OCI-LY1 (cell line): ENCODE results near the gene NMT1.

ENCODE experiments used
- H2AFZ ChIP-seq: fragments of 200-600 bp; sonication (generic), shearing (Covaris generic); 2 replicates; pipeline ENCODE4 v1.6.0; 2014; ENCODE audit warnings: antibody characterized with exemption, mild to moderate bottlenecking, low read length
- H3F3A ChIP-seq: fragments of 200-600 bp; sonication (generic), shearing (Covaris generic); 2 replicates; pipeline ENCODE4 v1.6.0; 2014; ENCODE audit warnings: mild to moderate bottlenecking, antibody characterized with exemption, low read length, moderate library complexity; ENCODE audit not compliant: insufficient read depth
- H3K27ac ChIP-seq: fragments of 200-600 bp; sonication (generic); 2 replicates; pipeline ENCODE4 v1.5.1; 2014; ENCODE audit warnings: low read length, mixed run types, mild to moderate bottlenecking, low read depth; ENCODE audit not compliant: poor library complexity, severe bottlenecking
- H3K27me3 ChIP-seq: fragments of 200-600 bp; sonication (generic); 2 replicates; pipeline ENCODE4 v1.6.0; 2014; ENCODE audit warnings: antibody characterized with exemption, mild to moderate bottlenecking, low read length, moderate library complexity; ENCODE audit not compliant: insufficient read depth
- H3K36me3 ChIP-seq: fragments of 200-600 bp; sonication (generic); 2 replicates; pipeline ENCODE4 v1.6.1; 2014; ENCODE audit warnings: mild to moderate bottlenecking, antibody characterized with exemption, low read length, moderate library complexity, mixed read lengths; ENCODE audit not compliant: insufficient read depth
- H3K4me1 ChIP-seq: fragments of 200-600 bp; sonication (generic); 2 replicates; pipeline ENCODE4 v1.5.1; 2014; ENCODE audit warnings: mild to moderate bottlenecking, low read length, moderate library complexity; ENCODE audit not compliant: insufficient read depth, severe bottlenecking
- H3K4me2 ChIP-seq: fragments of 200-600 bp; sonication (generic), shearing (Covaris generic); 2 replicates; pipeline ENCODE4 v1.6.1; 2014; ENCODE audit warnings: low read length
- H3K4me3 ChIP-seq: fragments of 200-600 bp; sonication (generic); 2 replicates; pipeline ENCODE4 v1.5.1; 2014; ENCODE audit warnings: low read length, low read depth, mild to moderate bottlenecking, mixed read lengths; ENCODE audit not compliant: poor library complexity, severe bottlenecking
- H3K79me2 ChIP-seq: fragments of 200-600 bp; shearing (Covaris generic); 2 replicates; pipeline ENCODE4 v1.6.1; 2016; ENCODE audit warnings: mixed run types, low read length, mixed read lengths; ENCODE audit not compliant: insufficient read depth
- H3K9ac ChIP-seq: fragments of 200-600 bp; sonication (generic), shearing (Covaris generic); 2 replicates; pipeline ENCODE4 v1.6.1; 2014; ENCODE audit warnings: mild to moderate bottlenecking, low read length, mixed read lengths
- H3K9me2 ChIP-seq: fragments of 200-600 bp; sonication (generic), shearing (Covaris generic); 2 replicates; pipeline ENCODE4 v1.6.1; 2014; ENCODE audit warnings: low read depth, mild to moderate bottlenecking, low read length, mixed read lengths
- H3K9me3 ChIP-seq: fragments of 200-600 bp; shearing (Covaris generic); 2 replicates; pipeline ENCODE4 v1.6.1; 2014; ENCODE audit warnings: low read length, mixed read lengths
- H4K20me1 ChIP-seq: fragments of 200-600 bp; sonication (generic), shearing (Covaris generic); 2 replicates; pipeline ENCODE4 v1.6.0; 2016; ENCODE audit warnings: mild to moderate bottlenecking, low read length; ENCODE audit not compliant: insufficient read depth
- EZH2 ChIP-seq: fragments of 200-600 bp; sonication (generic), shearing (Covaris generic); IDR thresholded peaks from 2 replicates; pipeline ENCODE4 v1.8.0; 2017; ENCODE audit warnings: borderline replicate concordance, mixed run types, mild to moderate bottlenecking, antibody characterized with exemption, low read length, moderate library complexity, mixed read lengths
- TF ChIP-seq, protein P1 (sequence below): fragments of 200-600 bp; sonication (generic), shearing (Covaris generic); IDR thresholded peaks from 2 replicates; pipeline ENCODE4 v1.5.1; 2017; ENCODE audit warnings: mild to moderate bottlenecking, antibody characterized with exemption, low read length, moderate library complexity, mixed read lengths

NMT1 gene

GRCh38 chr17:45118691-45119090, 57.6 kb downstream of the NMT1 start:
- TF ChIP-seq, protein P1, sequence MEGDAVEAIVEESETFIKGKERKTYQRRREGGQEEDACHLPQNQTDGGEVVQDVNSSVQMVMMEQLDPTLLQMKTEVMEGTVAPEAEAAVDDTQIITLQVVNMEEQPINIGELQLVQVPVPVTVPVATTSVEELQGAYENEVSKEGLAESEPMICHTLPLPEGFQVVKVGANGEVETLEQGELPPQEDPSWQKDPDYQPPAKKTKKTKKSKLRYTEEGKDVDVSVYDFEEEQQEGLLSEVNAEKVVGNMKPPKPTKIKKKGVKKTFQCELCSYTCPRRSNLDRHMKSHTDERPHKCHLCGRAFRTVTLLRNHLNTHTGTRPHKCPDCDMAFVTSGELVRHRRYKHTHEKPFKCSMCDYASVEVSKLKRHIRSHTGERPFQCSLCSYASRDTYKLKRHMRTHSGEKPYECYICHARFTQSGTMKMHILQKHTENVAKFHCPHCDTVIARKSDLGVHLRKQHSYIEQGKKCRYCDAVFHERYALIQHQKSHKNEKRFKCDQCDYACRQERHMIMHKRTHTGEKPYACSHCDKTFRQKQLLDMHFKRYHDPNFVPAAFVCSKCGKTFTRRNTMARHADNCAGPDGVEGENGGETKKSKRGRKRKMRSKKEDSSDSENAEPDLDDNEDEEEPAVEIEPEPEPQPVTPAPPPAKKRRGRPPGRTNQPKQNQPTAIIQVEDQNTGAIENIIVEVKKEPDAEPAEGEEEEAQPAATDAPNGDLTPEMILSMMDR, result no peak
- TF ChIP-seq EZH2, result no peak
- no peaks in the 10 kb centered on the region for H3K79me2 ChIP-seq
- H3K9ac ChIP-seq, result no peak overlapping the region
- H3F3A ChIP-seq, result no peaks in the 10 kb centered on the region
- no peaks in the 10 kb centered on the region for H4K20me1 ChIP-seq
- no peaks in the 10 kb centered on the region for H3K4me1 ChIP-seq
- no peaks in the 10 kb centered on the region for H3K9me2 ChIP-seq
- H2AFZ ChIP-seq, result no peak overlapping the region
- no peak overlapping the region for H3K4me3 ChIP-seq
- H3K27me3 ChIP-seq, result peaks cover 12% of the 10 kb centered on the region; the same call in 1 of the 2 replicates
- no peak overlapping the region for H3K4me2 ChIP-seq
- no peak overlapping the region for H3K27ac ChIP-seq
- no peaks in the 10 kb centered on the region for H3K9me3 ChIP-seq
- H3K36me3 ChIP-seq, result no peaks in the 10 kb centered on the region

DNA sequence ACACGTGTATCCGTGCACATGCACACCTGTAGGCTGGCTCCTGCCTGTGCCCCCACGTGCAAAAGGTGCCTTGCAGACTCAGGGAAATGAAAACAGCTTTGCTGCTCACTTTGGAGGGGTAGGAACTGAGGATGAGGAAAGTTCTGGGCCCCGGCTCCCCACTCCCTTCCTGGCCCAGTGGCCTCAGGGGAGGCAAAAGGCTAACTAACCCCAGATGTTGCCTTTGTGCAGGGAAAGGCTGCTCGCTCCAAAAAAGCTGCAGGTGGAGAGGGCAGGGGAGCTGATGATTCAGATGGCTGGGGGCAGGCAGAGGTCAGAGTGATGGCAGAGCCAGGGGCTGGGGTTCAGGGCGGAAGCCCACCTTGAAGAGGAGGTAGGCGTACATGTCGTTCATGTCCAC, 58.8 kb downstream of the NMT1 start:
- H3K9me3 ChIP-seq, result no peaks in the 10 kb centered on the region
- H3K9me2 ChIP-seq, result no peaks in the 10 kb centered on the region
- no peaks in the 10 kb centered on the region for H3F3A ChIP-seq
- no peak overlapping the region for H3K4me2 ChIP-seq
- H3K9ac ChIP-seq, result no peak overlapping the region
- peaks cover 12% of the 10 kb centered on the region; the same call in 1 of the 2 replicates for H3K27me3 ChIP-seq
- H3K4me1 ChIP-seq, result no peaks in the 10 kb centered on the region
- H3K4me3 ChIP-seq, result no peak overlapping the region
- TF ChIP-seq, protein P1, result no peak
- TF ChIP-seq EZH2, result no peak
- H2AFZ ChIP-seq, result no peak overlapping the region
- no peaks in the 10 kb centered on the region for H3K36me3 ChIP-seq
- H3K27ac ChIP-seq, result no peak overlapping the region
- no peaks in the 10 kb centered on the region for H3K79me2 ChIP-seq
- H4K20me1 ChIP-seq, result no peaks in the 10 kb centered on the region

- Histone ChIP-seq H3K27me3 (peaks cover 12% of the 10 kb centered on the region; the same call in 1 of the 2 replicates), H3K36me3 (no peaks in the 10 kb centered on the region), H3K4me2 (no peak overlapping the region), H3K79me2 (no peaks in the 10 kb centered on the region), H3K9me3 (no peaks in the 10 kb centered on the region), H3K27ac (no peak overlapping the region), H3F3A (no peaks in the 10 kb centered on the region), H3K9me2 (no peaks in the 10 kb centered on the region), H4K20me1 (no peaks in the 10 kb centered on the region), H3K4me1 (no peaks in the 10 kb centered on the region), H3K9ac (no peak overlapping the region), H3K4me3 (no peak overlapping the region), H2AFZ (no peak overlapping the region)
- TF ChIP-seq, protein P1, result no peak
- TF ChIP-seq EZH2, result no peak
Measured at GRCh38 chr17:45120558-45120957, 59.4 kb downstream of the NMT1 start.
